Measurements from ENCODE around the gene CLINT1.

The CLINT1 gene

GRCh38 chr5:157767689-157768088, 91.3 kb downstream of the CLINT1 start:
- Histone ChIP-seq H3K27ac (replicated peaks; ENCODE audit: low read length) (no peak overlapping the region), H3K4me2 (ENCODE audit: insufficient read depth, low read length, poor library complexity, severe bottlenecking) (no peak overlapping the region), H4K8ac (ENCODE audit: low read depth, low read length) (no peak overlapping the region), H3K27me3 (ENCODE audit: control insufficient read depth in 3 of 3, insufficient read depth in 3 of 3, low read depth in 1 of 3, low read length in 3 of 3) (no peaks in the 10 kb centered on the region), H2BK5ac (ENCODE audit: low read length) (no peak overlapping the region), H2BK120ac (ENCODE audit: low read depth, low read length) (no peak overlapping the region), H3K18ac (ENCODE audit: low read length) (no peak overlapping the region), H3K4me1 (ENCODE audit: control insufficient read depth in 2 of 2, insufficient read depth in 1 of 2, low read depth in 1 of 2, low read length in 2 of 2) (no peaks in the 10 kb centered on the region), H3K23ac (ENCODE audit: low read depth, low read length, poor library complexity) (no peak overlapping the region), H3K36me3 (replicated peaks in 1 of 2; ENCODE audit: control insufficient read depth in 2 of 2, insufficient read depth in 2 of 2, low read length in 2 of 2) (peaks cover 0 to 1% of the 10 kb centered on the region in 2 donors), H3K4me3 (ENCODE audit: low read length in 2 of 2) (no peak overlapping the region), H2AK5ac (ENCODE audit: low read depth, low read length) (no peak overlapping the region), H2BK15ac (ENCODE audit: low read length) (no peak overlapping the region), H2BK12ac (ENCODE audit: low read length) (no peak overlapping the region), H3K79me1 (ENCODE audit: low read depth, low read length) (no peaks in the 10 kb centered on the region), H3K9me3 (replicated peaks in 1 of 2; ENCODE audit: control insufficient read depth in 2 of 2, insufficient read depth in 1 of 2, low read depth in 1 of 2, low read length in 2 of 2) (no peaks in the 10 kb centered on the region), H3K9ac (ENCODE audit: low read depth, low read length, poor library complexity) (no peak overlapping the region), H3K14ac (ENCODE audit: low read length) (no peak overlapping the region), H4K91ac (ENCODE audit: low read depth, low read length, poor library complexity) (no peak overlapping the region), H2AFZ (ENCODE audit: low read length) (no peak overlapping the region), H3K4ac (ENCODE audit: low read length) (no peak overlapping the region)
- no CpG with 5 or more reads among the region's 3 CpGs for WGBS, 2 donors (ENCODE audit: extremely low coverage in 2 of 2, insufficient read length in 2 of 2, insufficient replicate concordance in 1 of 2)
- DNase-seq (ENCODE audit: low spot score) = no peak

- Histone ChIP-seq H3K18ac (ENCODE audit: low read length) (no peak overlapping the region), H2BK15ac (ENCODE audit: low read length) (no peak overlapping the region), H2BK5ac (ENCODE audit: low read length) (no peak overlapping the region), H4K91ac (ENCODE audit: low read depth, low read length, poor library complexity) (no peak overlapping the region), H3K27ac (replicated peaks; ENCODE audit: low read length) (no peak overlapping the region), H2AK5ac (ENCODE audit: low read depth, low read length) (no peak overlapping the region), H3K27me3 (ENCODE audit: control insufficient read depth in 3 of 3, insufficient read depth in 3 of 3, low read depth in 1 of 3, low read length in 3 of 3) (no peaks in the 10 kb centered on the region), H3K79me1 (ENCODE audit: low read depth, low read length) (no peaks in the 10 kb centered on the region), H2AFZ (ENCODE audit: low read length) (no peak overlapping the region), H3K9me3 (replicated peaks in 1 of 2; ENCODE audit: control insufficient read depth in 2 of 2, insufficient read depth in 1 of 2, low read depth in 1 of 2, low read length in 2 of 2) (no peaks in the 10 kb centered on the region), H3K4me1 (ENCODE audit: control insufficient read depth in 2 of 2, insufficient read depth in 1 of 2, low read depth in 1 of 2, low read length in 2 of 2) (peaks cover 0 to 3% of the 10 kb centered on the region in 2 donors), H3K4me3 (ENCODE audit: low read length in 2 of 2) (no peak overlapping the region), H3K23ac (ENCODE audit: low read depth, low read length, poor library complexity) (no peak overlapping the region), H2BK120ac (ENCODE audit: low read depth, low read length) (no peak overlapping the region), H3K4ac (ENCODE audit: low read length) (no peak overlapping the region), H3K36me3 (replicated peaks in 1 of 2; ENCODE audit: control insufficient read depth in 2 of 2, insufficient read depth in 2 of 2, low read length in 2 of 2) (peaks cover 0 to 1% of the 10 kb centered on the region in 2 donors), H3K14ac (ENCODE audit: low read length) (no peak overlapping the region), H3K4me2 (ENCODE audit: insufficient read depth, low read length, poor library complexity, severe bottlenecking) (no peak overlapping the region), H2BK12ac (ENCODE audit: low read length) (no peak overlapping the region), H3K9ac (ENCODE audit: low read depth, low read length, poor library complexity) (no peak overlapping the region), H4K8ac (ENCODE audit: low read depth, low read length) (no peak overlapping the region)
- no peak for DNase-seq (ENCODE audit: low spot score)
- no CpG with 5 or more reads among the region's 1 CpG for WGBS, 2 donors (ENCODE audit: extremely low coverage in 2 of 2, insufficient read length in 2 of 2, insufficient replicate concordance in 1 of 2)
Observed at GRCh38 chr5:157766902-157767301, 92.0 kb downstream of the CLINT1 start.

GRCh38 chr5:157766442-157766841, 92.5 kb downstream of the CLINT1 start:
- WGBS, 2 donors (ENCODE audit: extremely low coverage in 2 of 2, insufficient read length in 2 of 2, insufficient replicate concordance in 1 of 2) = 100% methylated on average over 3 of the region's 7 CpGs; no CpG with 5 or more reads in 1 of the 2 donors
- DNase-seq (ENCODE audit: low spot score) = no peak

GRCh38 chr5:157764531-157764930, 94.4 kb downstream of the CLINT1 start:
- H3K23ac ChIP-seq (ENCODE audit: low read depth, low read length, poor library complexity) = no peak overlapping the region
- H4K8ac ChIP-seq (ENCODE audit: low read depth, low read length) = no peak overlapping the region
- peaks cover 0 to 1% of the 10 kb centered on the region in 2 donors for H3K36me3 ChIP-seq (replicated peaks in 1 of 2; ENCODE audit: control insufficient read depth in 2 of 2, insufficient read depth in 2 of 2, low read length in 2 of 2)
- no peak overlapping the region for H3K18ac ChIP-seq (ENCODE audit: low read length)
- no peaks in the 10 kb centered on the region for H3K79me1 ChIP-seq (ENCODE audit: low read depth, low read length)
- no peak overlapping the region for H2AK5ac ChIP-seq (ENCODE audit: low read depth, low read length)
- no peak overlapping the region for H2BK5ac ChIP-seq (ENCODE audit: low read length)
- no peak overlapping the region for H3K4ac ChIP-seq (ENCODE audit: low read length)
- H3K27ac ChIP-seq (replicated peaks; ENCODE audit: low read length) = no peak overlapping the region
- no peak overlapping the region for H3K14ac ChIP-seq (ENCODE audit: low read length)
- H2BK12ac ChIP-seq (ENCODE audit: low read length) = no peak overlapping the region
- H3K9ac ChIP-seq (ENCODE audit: low read depth, low read length, poor library complexity) = no peak overlapping the region
- H2BK15ac ChIP-seq (ENCODE audit: low read length) = no peak overlapping the region
- no peaks in the 10 kb centered on the region for H3K9me3 ChIP-seq (replicated peaks in 1 of 2; ENCODE audit: control insufficient read depth in 2 of 2, insufficient read depth in 1 of 2, low read depth in 1 of 2, low read length in 2 of 2)
- no peak overlapping the region for H2BK120ac ChIP-seq (ENCODE audit: low read depth, low read length)
- no peak overlapping the region for H3K4me3 ChIP-seq (ENCODE audit: low read length in 2 of 2)
- H2AFZ ChIP-seq (ENCODE audit: low read length) = no peak overlapping the region
- H3K4me1 ChIP-seq (ENCODE audit: control insufficient read depth in 2 of 2, insufficient read depth in 1 of 2, low read depth in 1 of 2, low read length in 2 of 2) = peaks cover 0 to 3% of the 10 kb centered on the region in 2 donors
- no peak overlapping the region for H3K4me2 ChIP-seq (ENCODE audit: insufficient read depth, low read length, poor library complexity, severe bottlenecking)
- H3K27me3 ChIP-seq (ENCODE audit: control insufficient read depth in 3 of 3, insufficient read depth in 3 of 3, low read depth in 1 of 3, low read length in 3 of 3) = no peaks in the 10 kb centered on the region
- WGBS, 2 donors (ENCODE audit: extremely low coverage in 2 of 2, insufficient read length in 2 of 2, insufficient replicate concordance in 1 of 2) = no CpG with 5 or more reads among the region's 6 CpGs
- no peak overlapping the region for H4K91ac ChIP-seq (ENCODE audit: low read depth, low read length, poor library complexity)
- no peak for DNase-seq (ENCODE audit: low spot score)

More at GRCh38 chr5:157766442-157766841, 92.5 kb downstream of the CLINT1 start:
- Histone ChIP-seq H2BK12ac (ENCODE audit: low read length) (no peak overlapping the region), H3K27me3 (ENCODE audit: control insufficient read depth in 3 of 3, insufficient read depth in 3 of 3, low read depth in 1 of 3, low read length in 3 of 3) (no peaks in the 10 kb centered on the region), H3K9me3 (replicated peaks in 1 of 2; ENCODE audit: control insufficient read depth in 2 of 2, insufficient read depth in 1 of 2, low read depth in 1 of 2, low read length in 2 of 2) (no peaks in the 10 kb centered on the region), H2BK15ac (ENCODE audit: low read length) (no peak overlapping the region), H3K4me1 (ENCODE audit: control insufficient read depth in 2 of 2, insufficient read depth in 1 of 2, low read depth in 1 of 2, low read length in 2 of 2) (peaks cover 0 to 3% of the 10 kb centered on the region in 2 donors), H2AK5ac (ENCODE audit: low read depth, low read length) (no peak overlapping the region), H3K18ac (ENCODE audit: low read length) (no peak overlapping the region), H4K91ac (ENCODE audit: low read depth, low read length, poor library complexity) (no peak overlapping the region), H3K4me3 (ENCODE audit: low read length in 2 of 2) (peak overlapping the region in 1 of 2 donors; percentile 67), H3K23ac (ENCODE audit: low read depth, low read length, poor library complexity) (no peak overlapping the region), H3K4ac (ENCODE audit: low read length) (no peak overlapping the region), H3K9ac (ENCODE audit: low read depth, low read length, poor library complexity) (no peak overlapping the region), H3K79me1 (ENCODE audit: low read depth, low read length) (no peaks in the 10 kb centered on the region), H3K27ac (replicated peaks; ENCODE audit: low read length) (no peak overlapping the region), H2BK120ac (ENCODE audit: low read depth, low read length) (no peak overlapping the region), H3K36me3 (replicated peaks in 1 of 2; ENCODE audit: control insufficient read depth in 2 of 2, insufficient read depth in 2 of 2, low read length in 2 of 2) (peaks cover 0 to 1% of the 10 kb centered on the region in 2 donors), H3K14ac (ENCODE audit: low read length) (no peak overlapping the region), H4K8ac (ENCODE audit: low read depth, low read length) (no peak overlapping the region), H2BK5ac (ENCODE audit: low read length) (no peak overlapping the region), H3K4me2 (ENCODE audit: insufficient read depth, low read length, poor library complexity, severe bottlenecking) (no peak overlapping the region), H2AFZ (ENCODE audit: low read length) (no peak overlapping the region)

Measured in neuronal stem cell (in vitro differentiated cells).